HG03175 (cell line): ENCODE measurements around the gene SEMA4B.
A peak's percentile ranks its signal among the peaks of the same experiment; 100 is the strongest.

ENCODE experiments used
- ATAC-seq: cut with Tn5 transposase; IDR thresholded peaks from one replicate; pipeline ENCODE4 v1.9.1; 2021; ENCODE audit warnings: mild to moderate bottlenecking, moderate library complexity; ENCODE audit not compliant: unreplicated experiment

The SEMA4B gene

GRCh38 chr15:90205050-90205848, 4.1 kb downstream of the SEMA4B start:
- no peak for ATAC-seq

- no peak for ATAC-seq
These were observed 4.8 kb downstream of the SEMA4B start for GRCh38 chr15:90205886-90206285.

- no peak for ATAC-seq
These were observed 6.1 kb downstream of the SEMA4B start for GRCh38 chr15:90207252-90207651.

- no peak for ATAC-seq
These were observed 7.2 kb downstream of the SEMA4B start for GRCh38 chr15:90208356-90208755.

GRCh38 chr15:90209591-90209990, 8.5 kb downstream of the SEMA4B start:
- no peak for ATAC-seq

GRCh38 chr15:90210593-90210992, 9.5 kb downstream of the SEMA4B start:
- no peak for ATAC-seq

- no peak for ATAC-seq
These were observed 9.9 kb downstream of the SEMA4B start for GRCh38 chr15:90211009-90211408.

- no peak for ATAC-seq
These were observed 10.5 kb downstream of the SEMA4B start for GRCh38 chr15:90211440-90212143.

GRCh38 chr15:90212221-90213098, 11.3 kb downstream of the SEMA4B start:
- ATAC-seq: peak; percentile 31

GRCh38 chr15:90213122-90213817, 12.1 kb downstream of the SEMA4B start:
- no peak for ATAC-seq

- ATAC-seq: no peak
These were observed 12.7 kb downstream of the SEMA4B start for GRCh38 chr15:90213818-90214204.

- no peak for ATAC-seq
These were observed 13.5 kb downstream of the SEMA4B start for GRCh38 chr15:90214553-90215196.

GRCh38 chr15:90217671-90218394, 16.7 kb downstream of the SEMA4B start:
- ATAC-seq: no peak

- ATAC-seq: no peak
These were observed 18.5 kb downstream of the SEMA4B start for GRCh38 chr15:90219421-90220141.

- no peak for ATAC-seq
These were observed 20.2 kb downstream of the SEMA4B start for GRCh38 chr15:90221246-90221900.

GRCh38 chr15:90222547-90222946, 21.4 kb downstream of the SEMA4B start:
- no peak for ATAC-seq

GRCh38 chr15:90223441-90224165, 22.5 kb downstream of the SEMA4B start:
- ATAC-seq: no peak

- no peak for ATAC-seq
These were observed 23.9 kb downstream of the SEMA4B start for GRCh38 chr15:90225047-90225446.
